Glutamatergic neuron (in vitro differentiated cells): ENCODE data around the gene HSD11B1L. TPM values are rescaled to one million over a fixed set of nuclear protein-coding genes. Genes with fewer than 3 reads are reported as not detected.

Source experiments
- DNase-seq: peaks from one replicate; pipeline ENCODE4 v3.0.0; 2022
- H3K27ac Mint-ChIP-seq: one replicate; pipeline ENCODE4 v1.8.0; 2020; ENCODE audit warnings: mild to moderate bottlenecking, mixed read lengths, inconsistent platforms; ENCODE audit not compliant: unreplicated experiment
- H3K27me3 Mint-ChIP-seq: one replicate; pipeline ENCODE4 v1.8.0; 2020; ENCODE audit warnings: mild to moderate bottlenecking, moderate library complexity, mixed read lengths, inconsistent platforms; ENCODE audit not compliant: unreplicated experiment
- H3K36me3 Mint-ChIP-seq: one replicate; pipeline ENCODE4 v1.8.0; 2020; ENCODE audit warnings: mild to moderate bottlenecking, mixed read lengths, inconsistent platforms; ENCODE audit not compliant: unreplicated experiment
- H3K4me1 Mint-ChIP-seq: one replicate; pipeline ENCODE4 v1.8.0; 2020; ENCODE audit warnings: mild to moderate bottlenecking, low read depth, mixed read lengths, inconsistent platforms; ENCODE audit not compliant: unreplicated experiment
- H3K4me3 Mint-ChIP-seq: one replicate; pipeline ENCODE4 v1.8.0; 2020; ENCODE audit warnings: mild to moderate bottlenecking, mixed read lengths, inconsistent platforms; ENCODE audit not compliant: unreplicated experiment
- H3K9me3 Mint-ChIP-seq: one replicate; pipeline ENCODE4 v1.8.0; 2020; ENCODE audit warnings: mild to moderate bottlenecking, moderate library complexity, mixed read lengths, inconsistent platforms; ENCODE audit not compliant: unreplicated experiment
- total RNA-seq: library from RNA; stranded (reverse); fragmentation: NEBNext Ultra II Directional; extraction: Animal tissue kit (Norgen Biotek cat#: 25700); gene quantifications from one replicate; pipeline ENCODE4 v1.2.1, GENCODE V29; 2021; ENCODE audit not compliant: unreplicated experiment
- TF ChIP-seq, protein P1 (sequence below): fragments of 200-600 bp; sonication (generic); IDR thresholded peaks from one replicate; pipeline ENCODE4 v1.5.0; 2021; ENCODE audit not compliant: partially characterized antibody, unreplicated experiment

Gene HSD11B1L
- total RNA-seq, 1 donor from 2014 or later = 64.4 TPM

DNA sequence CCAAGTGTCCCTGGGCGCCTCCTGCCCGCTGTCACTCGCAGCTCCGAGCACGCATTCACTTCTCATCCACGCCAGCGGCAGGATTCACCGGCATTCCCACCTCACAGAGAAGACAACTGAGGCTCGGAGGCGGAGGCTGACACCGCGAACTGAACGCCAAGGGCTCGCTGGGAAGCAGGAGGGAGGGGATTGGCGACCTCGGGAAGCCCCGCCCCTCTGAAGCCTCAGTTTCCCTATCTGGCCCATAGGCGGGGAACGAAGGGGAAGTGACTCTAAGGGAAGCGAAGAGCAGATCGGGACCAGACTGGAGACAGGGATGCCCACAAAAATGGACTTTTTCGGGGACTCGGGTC, 767 bp upstream of the HSD11B1L start:
- Mint-ChIP-seq H3K27ac (peak overlapping the region; percentile 96), H3K4me1 (peaks cover 19% of the 10 kb centered on the region), H3K9me3 (peaks cover 20% of the 10 kb centered on the region), H3K27me3 (peaks cover 19% of the 10 kb centered on the region), H3K36me3 (peaks cover 5% of the 10 kb centered on the region), H3K4me3 (peak overlapping the region; percentile 98)
- TF ChIP-seq, protein P1, sequence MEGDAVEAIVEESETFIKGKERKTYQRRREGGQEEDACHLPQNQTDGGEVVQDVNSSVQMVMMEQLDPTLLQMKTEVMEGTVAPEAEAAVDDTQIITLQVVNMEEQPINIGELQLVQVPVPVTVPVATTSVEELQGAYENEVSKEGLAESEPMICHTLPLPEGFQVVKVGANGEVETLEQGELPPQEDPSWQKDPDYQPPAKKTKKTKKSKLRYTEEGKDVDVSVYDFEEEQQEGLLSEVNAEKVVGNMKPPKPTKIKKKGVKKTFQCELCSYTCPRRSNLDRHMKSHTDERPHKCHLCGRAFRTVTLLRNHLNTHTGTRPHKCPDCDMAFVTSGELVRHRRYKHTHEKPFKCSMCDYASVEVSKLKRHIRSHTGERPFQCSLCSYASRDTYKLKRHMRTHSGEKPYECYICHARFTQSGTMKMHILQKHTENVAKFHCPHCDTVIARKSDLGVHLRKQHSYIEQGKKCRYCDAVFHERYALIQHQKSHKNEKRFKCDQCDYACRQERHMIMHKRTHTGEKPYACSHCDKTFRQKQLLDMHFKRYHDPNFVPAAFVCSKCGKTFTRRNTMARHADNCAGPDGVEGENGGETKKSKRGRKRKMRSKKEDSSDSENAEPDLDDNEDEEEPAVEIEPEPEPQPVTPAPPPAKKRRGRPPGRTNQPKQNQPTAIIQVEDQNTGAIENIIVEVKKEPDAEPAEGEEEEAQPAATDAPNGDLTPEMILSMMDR = no peak
- peak; percentile 51 for DNase-seq

GRCh38 chr19:5681391-5682106, 722 bp downstream of the HSD11B1L start:
- DNase-seq = no peak
- Mint-ChIP-seq H3K36me3 (peaks cover 5% of the 10 kb centered on the region), H3K27ac (peak overlapping the region; percentile 94), H3K4me1 (peaks cover 11% of the 10 kb centered on the region), H3K4me3 (peak overlapping the region; percentile 93), H3K27me3 (peaks cover 18% of the 10 kb centered on the region), H3K9me3 (peaks cover 22% of the 10 kb centered on the region)
- TF ChIP-seq, protein P1 = no peak

DNA sequence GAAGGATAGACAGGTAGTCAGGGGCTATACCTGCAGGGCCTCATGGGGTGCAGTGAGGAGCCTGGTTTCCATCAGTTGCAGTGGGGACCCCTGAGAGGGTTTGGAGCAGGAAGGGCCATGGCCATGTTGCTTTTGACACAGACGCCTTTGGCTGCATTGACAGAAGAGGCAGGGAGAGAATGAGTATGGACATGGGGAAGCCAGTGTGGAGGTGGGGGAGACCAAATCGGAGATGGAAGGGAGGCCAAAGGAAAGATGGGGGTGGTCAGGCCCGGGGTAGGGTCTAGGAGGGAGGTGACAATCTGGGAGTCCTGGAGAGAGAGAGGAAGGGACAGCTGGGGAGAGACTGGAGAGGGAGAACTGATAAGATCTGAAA, 1.3 kb downstream of the HSD11B1L start:
- Mint-ChIP-seq H3K27me3 (peaks cover 17% of the 10 kb centered on the region), H3K4me3 (peak overlapping the region; percentile 93), H3K4me1 (peaks cover 10% of the 10 kb centered on the region), H3K9me3 (peaks cover 22% of the 10 kb centered on the region), H3K27ac (peak overlapping the region; percentile 94), H3K36me3 (peaks cover 5% of the 10 kb centered on the region)
- TF ChIP-seq, protein P1 = no peak
- no peak for DNase-seq

GRCh38 chr19:5683177-5683886, 2.5 kb downstream of the HSD11B1L start:
- peaks cover 10% of the 10 kb centered on the region for H3K4me1 Mint-ChIP-seq
- peak overlapping the region; percentile 52 for H3K27ac Mint-ChIP-seq
- peaks cover 5% of the 10 kb centered on the region for H3K36me3 Mint-ChIP-seq
- H3K9me3 Mint-ChIP-seq = peaks cover 22% of the 10 kb centered on the region
- peak overlapping the region; percentile 78 for H3K4me3 Mint-ChIP-seq
- peaks cover 20% of the 10 kb centered on the region for H3K27me3 Mint-ChIP-seq
- no peak for DNase-seq
- TF ChIP-seq, protein P1 = no peak
